H1 (cell line): ENCODE results near the gene DCPS. TPM values are rescaled to one million over a fixed set of nuclear protein-coding genes. Genes with fewer than 3 reads are reported as not detected.

Experiments
- CTCF ChIA-PET: fragments of 300-600 bp; sonication (Branson Sonifier 250); formaldehyde crosslinking; loops from one replicate; lab custom pipeline; 2021; ENCODE audit not compliant: partially characterized antibody; lab: Charles Lee
- POLR2A ChIA-PET: fragments of 300-600 bp; sonication (Branson Sonifier 250); formaldehyde crosslinking; loops from one replicate; lab custom pipeline; 2021; ENCODE audit warnings: inconsistent platforms; ENCODE audit not compliant: partially characterized antibody; lab: Charles Lee
- DNase-seq, 2 experiments: peaks; one replicate each; pipeline versions ENCODE4 v3.0.0 to v3.0.0-alpha.2; 2010 to 2022; ENCODE audit warnings: low spot score in 2 of 2, low read depth in 1 of 2, mixed read lengths in 1 of 2
- FAIRE-seq: peaks from 2 replicates; lab custom pipeline; 2011; peaks lifted over from hg19 to GRCh38; lab: Jason Lieb, UNC
- H2AFZ ChIP-seq: 2 replicates; pipeline ENCODE4 v1.8.1; 2012; ENCODE audit warnings: low read length, inconsistent platforms
- H2AK5ac ChIP-seq: 2 replicates; pipeline ENCODE4 v1.6.1; 2013; ENCODE audit warnings: low read depth, low read length
- H2BK120ac ChIP-seq: replicated peaks from 2 replicates; pipeline ENCODE3; 2013; ENCODE audit warnings: low read depth, low read length, inconsistent platforms
- H2BK12ac ChIP-seq: 2 replicates; pipeline ENCODE4 v1.6.1; 2013; ENCODE audit warnings: low read depth, low read length
- H2BK15ac ChIP-seq: 2 replicates; pipeline ENCODE4 v1.6.1; 2013; ENCODE audit warnings: low read length
- H2BK20ac ChIP-seq: 2 replicates; pipeline ENCODE4 v1.6.1; 2013; ENCODE audit warnings: low read length
- H2BK5ac ChIP-seq: 2 replicates; pipeline ENCODE4 v1.6.1; 2013; ENCODE audit warnings: low read depth, low read length
- H3K14ac ChIP-seq: 2 replicates; pipeline ENCODE4 v1.6.1; 2013; ENCODE audit warnings: inconsistent platforms; ENCODE audit not compliant: insufficient read length
- H3K18ac ChIP-seq: 2 replicates; pipeline ENCODE4 v1.6.1; 2013; ENCODE audit warnings: low read length; ENCODE audit errors: extremely low read depth
- H3K23ac ChIP-seq: 2 replicates; pipeline ENCODE4 v1.6.1; 2013; ENCODE audit warnings: inconsistent platforms; ENCODE audit not compliant: insufficient read length
- H3K23me2 ChIP-seq: 2 replicates; pipeline ENCODE4 v1.6.1; 2013; ENCODE audit warnings: low read depth, low read length
- H3K27ac ChIP-seq: 2 replicates; pipeline ENCODE4 v1.6.1; 2011; ENCODE audit warnings: low read depth, low read length, inconsistent platforms
- H3K27me3 ChIP-seq, 4 experiments: replicated peaks in 1 of 4; 1 replicate in 1 of 4; 2 replicates in 3 of 4; pipeline versions ENCODE4 v1.6.1 to v1.8.1; 2011 to 2013; ENCODE audit warnings: low read length in 3 of 4, mild to moderate bottlenecking in 3 of 4, inconsistent platforms in 2 of 4, mixed read lengths in 2 of 4, moderate library complexity in 1 of 4; ENCODE audit not compliant: control insufficient read depth in 3 of 4, insufficient read depth in 3 of 4; ENCODE audit errors: extremely low read depth in 1 of 4
- H3K36me3 ChIP-seq, 4 experiments: 2 replicates each; pipeline versions ENCODE4 v1.6.1 to v1.8.1; 2011 to 2013; ENCODE audit warnings: mild to moderate bottlenecking in 4 of 4, low read length in 3 of 4, moderate library complexity in 2 of 4, control low read depth in 1 of 4, inconsistent platforms in 1 of 4; ENCODE audit not compliant: insufficient read depth in 4 of 4, control insufficient read depth in 2 of 4
- H3K4ac ChIP-seq: replicated peaks from 2 replicates; pipeline ENCODE3; 2013; ENCODE audit warnings: low read length, low read depth, mixed read lengths, inconsistent platforms; ENCODE audit not compliant: insufficient read length
- H3K4me1 ChIP-seq, 4 experiments: replicated peaks in 1 of 4; 1 replicate in 1 of 4; 2 replicates in 3 of 4; pipeline versions ENCODE4 v1.6.1 to v1.8.1; 2011 to 2013; ENCODE audit warnings: low read length in 3 of 4, inconsistent platforms in 2 of 4, mixed read lengths in 1 of 4; ENCODE audit not compliant: insufficient read depth in 4 of 4, control insufficient read depth in 3 of 4
- H3K4me2 ChIP-seq, 2 experiments: 2 replicates each; pipeline versions ENCODE4 v1.6.1 to v1.8.1; 2011 to 2013; ENCODE audit warnings: low read depth in 2 of 2, low read length in 2 of 2, control low read depth in 1 of 2, inconsistent platforms in 1 of 2, mild to moderate bottlenecking in 1 of 2; ENCODE audit not compliant: insufficient read depth in 1 of 2
- H3K4me3 ChIP-seq, 4 experiments: fragments of 200-600, 300-600 bp in 1 of 4; sonication (generic), shearing (Covaris generic), sonication (Bioruptor Twin) in 1 of 4; 2 replicates each; pipeline versions ENCODE4 v1.5.1 to v1.8.1; 2011 to 2016; ENCODE audit warnings: low read length in 4 of 4, low read depth in 3 of 4, control low read depth in 2 of 4, inconsistent platforms in 2 of 4, mild to moderate bottlenecking in 2 of 4, mixed read lengths in 1 of 4, moderate library complexity in 1 of 4; ENCODE audit not compliant: insufficient read depth in 2 of 4; ENCODE audit errors: extremely low read depth in 1 of 4
- H3K56ac ChIP-seq: replicated peaks from 2 replicates; pipeline ENCODE3; 2013; ENCODE audit warnings: low read depth, mild to moderate bottlenecking, mixed read lengths, low read length, inconsistent platforms; ENCODE audit not compliant: insufficient read length
- H3K79me1 ChIP-seq: 2 replicates; pipeline ENCODE4 v1.6.1; 2013; ENCODE audit warnings: low read depth, low read length, control low read depth
- H3K79me2 ChIP-seq, 2 experiments: 2 replicates each; pipeline versions ENCODE4 v1.6.1 to v1.8.1; 2012 to 2013; ENCODE audit warnings: low read length in 2 of 2, mild to moderate bottlenecking in 2 of 2, inconsistent platforms in 1 of 2; ENCODE audit not compliant: insufficient read depth in 2 of 2, control insufficient read depth in 1 of 2
- H3K9ac ChIP-seq, 4 experiments: replicated peaks in 1 of 4; 1 replicate in 1 of 4; 2 replicates in 3 of 4; pipeline versions ENCODE4 v1.6.1 to v1.8.1; 2011 to 2013; ENCODE audit warnings: low read depth in 3 of 4, low read length in 3 of 4, control low read depth in 2 of 4, mild to moderate bottlenecking in 2 of 4, moderate library complexity in 2 of 4, inconsistent platforms in 1 of 4; ENCODE audit errors: extremely low read depth in 1 of 4
- H3K9me3 ChIP-seq, 2 experiments: 2 replicates each; pipeline versions ENCODE4 v1.6.1 to v1.8.1; 2012 to 2013; ENCODE audit warnings: mild to moderate bottlenecking in 2 of 2, moderate library complexity in 2 of 2, control low read depth in 1 of 2, inconsistent platforms in 1 of 2, low read depth in 1 of 2, low read length in 1 of 2, mixed read lengths in 1 of 2; ENCODE audit not compliant: insufficient read depth in 2 of 2
- H4K20me1 ChIP-seq, 2 experiments: replicated peaks in 1 of 2; 2 replicates each; pipeline versions ENCODE3 to v1.8.1; 2011 to 2013; ENCODE audit warnings: inconsistent platforms in 2 of 2, low read length in 2 of 2, mild to moderate bottlenecking in 1 of 2; ENCODE audit not compliant: insufficient read depth in 2 of 2, control insufficient read depth in 1 of 2
- H4K5ac ChIP-seq: 2 replicates; pipeline ENCODE4 v1.6.1; 2013; ENCODE audit warnings: low read length, low read depth, mixed read lengths, inconsistent platforms; ENCODE audit not compliant: insufficient read length
- H4K8ac ChIP-seq: 2 replicates; pipeline ENCODE4 v1.8.0; 2013; ENCODE audit warnings: mild to moderate bottlenecking, moderate library complexity, low read length, inconsistent platforms; ENCODE audit not compliant: insufficient read depth; ENCODE audit errors: extremely low read depth
- H4K91ac ChIP-seq: replicated peaks from 2 replicates; pipeline ENCODE3; 2013; ENCODE audit warnings: low read length, mixed read lengths, inconsistent platforms; ENCODE audit not compliant: insufficient read length
- KDM4A ChIP-seq: IDR thresholded peaks from one replicate; pipeline ENCODE4 v1.7.1; 2012; ENCODE audit warnings: low read depth, mild to moderate bottlenecking, moderate library complexity, low read length, inconsistent platforms; ENCODE audit not compliant: severe bottlenecking
- TAF1 ChIP-seq: IDR thresholded peaks from 2 replicates; pipeline ENCODE4 v1.6.1; 2011; ENCODE audit warnings: mild to moderate bottlenecking, low read depth, low read length
- WGBS, 2 experiments: shearing (Covaris generic) in 1 of 2; methylation state at CpG; one replicate each; pipeline versions ENCODE4 v1.1.6 to v1.1.7; 2013 to 2015; ENCODE audit warnings: low lambda C conversion rate in 2 of 2, mixed read lengths in 2 of 2, inconsistent platforms in 1 of 2, low coverage in 1 of 2, missing lambda C conversion rate in 1 of 2; ENCODE audit not compliant: insufficient replicate concordance in 2 of 2, insufficient coverage in 1 of 2, insufficient read length in 1 of 2; ENCODE audit errors: extremely low coverage in 1 of 2, missing lambda C conversion rate in 1 of 2; 5-methylcytosine and 5-hydroxymethylcytosine counted together
- polyA plus RNA-seq, 7 experiments: library from polyadenylated mRNA; depleted of rRNA in 3 of 7; stranded (reverse) in 5 of 7; unstranded in 2 of 7; fragments of >200 nt in 5 of 7; fragments of 200-250 nt in 2 of 7; gene quantifications; 1 replicate in 5 of 7; 2 replicates in 1 of 7; 4 replicates in 1 of 7; pipeline versions ENCODE4 v1.2.1 to v1.2.3, GENCODE V29; 2011 to 2013; ENCODE audit warnings: missing spikeins in 2 of 7, mixed read lengths in 2 of 7
- total RNA-seq: library from RNA; stranded (reverse); fragmentation: NEBNext Ultra II Directional; extraction: Animal tissue kit (Norgen Biotek cat#: 25700); gene quantifications from 2 replicates; pipeline ENCODE4 v1.2.1, GENCODE V29; 2021

Gene DCPS
- total and polyA plus RNA-seq, 2 of the 8 experiments (the other 6 are each of a cell fraction or from before 2014, with no cell fraction given) = 24.6 to 55.2 TPM

DNA sequence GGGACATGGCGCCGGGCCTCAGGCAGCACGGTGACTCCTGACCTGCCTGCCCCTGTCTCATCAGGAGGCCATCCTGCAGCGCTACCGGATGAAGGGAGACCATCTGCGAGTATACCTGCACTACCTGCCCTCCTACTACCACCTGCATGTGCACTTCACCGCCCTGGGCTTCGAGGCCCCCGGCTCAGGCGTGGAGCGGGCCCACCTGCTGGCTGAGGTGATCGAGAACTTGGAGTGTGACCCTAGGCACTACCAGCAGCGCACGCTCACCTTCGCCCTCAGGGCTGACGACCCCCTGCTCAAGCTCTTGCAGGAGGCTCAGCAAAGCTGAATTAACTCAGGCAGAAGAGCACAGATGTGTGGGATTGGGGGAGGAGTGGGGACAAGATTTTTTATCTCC, 41.4 kb downstream of the DCPS start:
- CTCF ChIA-PET = interaction anchor here (0.6 kb wide), 1 partner anchor 86 kb away, joined by 3 read pairs; no protein-coding TSS in a partner anchor
- H3K27ac ChIP-seq = no peak overlapping the region

More for the DNA sequence above, 41.4 kb downstream of the DCPS start:
- Histone ChIP-seq H2BK5ac (0 out of 2 replicates have a peak overlapping the region, but pooled peaks have one; percentile 44), H3K4me3 (no peak overlapping the region), H3K4me1 (peaks cover 0 to 14% (median 6%) of the 10 kb centered on the region in 4 experiments; a peak in 4 of 7 replicates), H3K36me3 (peaks cover 0 to 15% (median 4%) of the 10 kb centered on the region in 4 experiments; a peak in 4 of 8 replicates), H3K27me3 (no peaks in the 10 kb centered on the region), H3K18ac (peak overlapping the region; percentile 71; the same call in 1 of the 2 replicates), H3K9ac (no peak overlapping the region), H3K23me2 (no peaks in the 10 kb centered on the region), H2AFZ (no peak overlapping the region), H2BK20ac (no peak overlapping the region), H3K23ac (no peak overlapping the region), H3K9me3 (no peaks in the 10 kb centered on the region), H4K8ac (no peak overlapping the region; the same call in 1 of the 2 replicates), H3K79me2 (peaks cover 0 to 2% of the 10 kb centered on the region in 2 experiments; a peak in 1 of 4 replicates), H3K14ac (no peak overlapping the region), H4K20me1 (peaks cover 3 to 8% of the 10 kb centered on the region in 2 experiments), H2BK120ac (no peak overlapping the region), H3K56ac (no peak overlapping the region), H3K4ac (no peak overlapping the region), H2BK15ac (0 out of 2 replicates have a peak overlapping the region, but pooled peaks have one; percentile 41), H2AK5ac (peak overlapping the region; percentile 68; the same call in 1 of the 2 replicates), H3K79me1 (peaks cover 2% of the 10 kb centered on the region; the same call in 1 of the 2 replicates), H3K4me2 (no peak overlapping the region), H4K5ac (no peak overlapping the region), H4K91ac (peak overlapping the region; percentile 47), H2BK12ac (peak overlapping the region; percentile 87; the same call in 1 of the 2 replicates)
- POLR2A ChIA-PET = interaction anchor here (0.6 to 2.2 kb wide), 5 partner anchors 9 to 185 kb away, joined by 3 to 9 read pairs (median 5); no protein-coding TSS in a partner anchor
- whole genome bisulfite sequencing, 2 experiments = 94% methylated on average over 16 of the region's 16 CpGs; no CpG with 5 or more reads in 1 of the 2 experiments
- FAIRE-seq (no peak), DNase-seq (no peak)
- TF ChIP-seq KDM4A = no peak
- TF ChIP-seq TAF1 = no peak
